Calu3 (cell line): ENCODE results near the gene TSGA10IP. TPM values are rescaled to one million over a fixed set of nuclear protein-coding genes. Genes with fewer than 3 reads are reported as not detected.

Source experiments
- BruUV-seq: library from RNA; stranded (reverse); fragments of 400-500 nt; replicated peaks from 2 replicates; lab custom pipeline; 2021; lab: Mats Ljungman, UMichigan
- CTCF ChIA-PET: fragments of 300-600 bp; sonication (Branson Sonifier 250); formaldehyde crosslinking; loops from one replicate; lab custom pipeline; 2022; ENCODE audit warnings: antibody characterized with exemption; lab: Charles Lee
- DNase-seq: peaks from one replicate; pipeline ENCODE4 v3.0.0; 2022
- H3K27ac Mint-ChIP-seq: one replicate; pipeline ENCODE4 v1.8.0; 2022; ENCODE audit warnings: mixed read lengths; ENCODE audit not compliant: unreplicated experiment
- H3K27me3 Mint-ChIP-seq: one replicate; pipeline ENCODE4 v1.8.0; 2022; ENCODE audit warnings: mixed read lengths; ENCODE audit not compliant: unreplicated experiment
- H3K36me3 Mint-ChIP-seq: one replicate; pipeline ENCODE4 v1.8.0; 2022; ENCODE audit warnings: mild to moderate bottlenecking, moderate library complexity, mixed read lengths; ENCODE audit not compliant: insufficient read depth, unreplicated experiment
- H3K4me1 Mint-ChIP-seq: one replicate; pipeline ENCODE4 v1.8.0; 2022; ENCODE audit warnings: mild to moderate bottlenecking, low read depth, mixed read lengths; ENCODE audit not compliant: unreplicated experiment
- H3K4me3 Mint-ChIP-seq: one replicate; pipeline ENCODE4 v1.8.0; 2022; ENCODE audit warnings: mild to moderate bottlenecking, low read depth, moderate library complexity, mixed read lengths; ENCODE audit not compliant: unreplicated experiment
- H3K9me3 Mint-ChIP-seq: one replicate; pipeline ENCODE4 v1.8.0; 2022; ENCODE audit warnings: low read depth, mixed read lengths; ENCODE audit not compliant: unreplicated experiment
- CTCF ChIP-seq: fragments of 200-600 bp; IDR thresholded peaks from one replicate; pipeline ENCODE4 v1.8.0; 2022; ENCODE audit warnings: antibody characterized with exemption; ENCODE audit not compliant: unreplicated experiment
- intact Hi-C: fragments of 100-400 bp; cut with micrococcal nuclease; formaldehyde crosslinking; loops from one replicate; pipeline ENCODE4 v1.10.0; 2022; ENCODE audit not compliant: unreplicated experiment
- total RNA-seq: library from RNA; stranded (reverse); gene quantifications from 2 replicates; pipeline ENCODE4 v1.2.3, GENCODE V29; 2022

Gene TSGA10IP
- total RNA-seq, 1 experiment from 2014 or later = not detected

- intact Hi-C loops = no loop called here
- CTCF ChIA-PET = no interaction called here
- Mint-ChIP-seq H3K9me3 (no peaks in the 10 kb centered on the region), H3K27ac (no peak overlapping the region), H3K36me3 (peaks cover 48% of the 10 kb centered on the region), H3K27me3 (no peaks in the 10 kb centered on the region), H3K4me3 (no peak overlapping the region), H3K4me1 (peaks cover 11% of the 10 kb centered on the region)
- DNase-seq = no peak
- BruUV-seq = no TSS peak
- no peak for TF ChIP-seq CTCF
Measured at GRCh38 chr11:65967329-65967934, 22.2 kb downstream of the TSGA10IP start.

- H3K27ac Mint-ChIP-seq = no peak overlapping the region
- TF ChIP-seq CTCF = no peak
- no peaks in the 10 kb centered on the region for H3K27me3 Mint-ChIP-seq
- peaks cover 50% of the 10 kb centered on the region for H3K36me3 Mint-ChIP-seq
- H3K4me3 Mint-ChIP-seq = no peak overlapping the region
- peaks cover 8% of the 10 kb centered on the region for H3K4me1 Mint-ChIP-seq
- CTCF ChIA-PET = no interaction called here
- H3K9me3 Mint-ChIP-seq = no peaks in the 10 kb centered on the region
- no peak for DNase-seq
- BruUV-seq = no TSS peak
- intact Hi-C loops = no loop called here
Measured at GRCh38 chr11:65968600-65969482, 23.6 kb downstream of the TSGA10IP start.

GRCh38 chr11:65972116-65972515, 26.8 kb downstream of the TSGA10IP start:
- Mint-ChIP-seq H3K4me3 (no peak overlapping the region), H3K9me3 (no peaks in the 10 kb centered on the region), H3K27me3 (no peaks in the 10 kb centered on the region), H3K4me1 (peaks cover 8% of the 10 kb centered on the region), H3K36me3 (peaks cover 30% of the 10 kb centered on the region), H3K27ac (no peak overlapping the region)
- CTCF ChIA-PET = interaction anchor here (0.6 kb wide), 1 partner anchor 1353 kb away, joined by 3 read pairs; no protein-coding TSS in a partner anchor
- TF ChIP-seq CTCF = no peak
- no TSS peak for BruUV-seq
- no peak for DNase-seq
- intact Hi-C loops = no loop called here

- Mint-ChIP-seq H3K9me3 (no peaks in the 10 kb centered on the region), H3K27ac (no peak overlapping the region), H3K4me3 (no peak overlapping the region), H3K36me3 (peaks cover 38% of the 10 kb centered on the region), H3K4me1 (peaks cover 8% of the 10 kb centered on the region), H3K27me3 (no peaks in the 10 kb centered on the region)
- TF ChIP-seq CTCF = no peak
- no TSS peak for BruUV-seq
- no peak for DNase-seq
- CTCF ChIA-PET = interaction anchor here (0.6 kb wide), 1 partner anchor 102 kb away, joined by 3 read pairs; no protein-coding TSS in a partner anchor
- intact Hi-C loops = no loop called here
Measured at GRCh38 chr11:65973439-65974110, 28.3 kb downstream of the TSGA10IP start.
